ENCODE results near the gene OR2D2. TPM values are rescaled to one million over a fixed set of nuclear protein-coding genes. Genes with fewer than 3 reads are reported as not detected.
"Not testable (repeated sequence)": the region's sequence is repeated elsewhere in the genome, so short reads cannot be mapped to it uniquely, and the experiment has no call there.

OR2D2 gene
- total RNA-seq, result not detected

GRCh38 chr11:6892400-6892799 is at the start of gene OR2D2:
TSS of gene OR2D2 (minus strand) at chr11:6892500. CDS start at chr11:6892500, 0 bp downstream.
- no peak for DNase-seq

GRCh38 chr11:6941970-6942369 is 49.7 kb upstream of the OR2D2 start:
- no peak for DNase-seq

GRCh38 chr11:6932145-6932544 is 39.8 kb upstream of the OR2D2 start:
- DNase-seq, result no peak

- no peak for DNase-seq
These were observed 38.9 kb upstream of the OR2D2 start for GRCh38 chr11:6931146-6931713.

- no peak for DNase-seq
These were observed 36.6 kb upstream of the OR2D2 start for GRCh38 chr11:6928916-6929315.

GRCh38 chr11:6927030-6927617 is 34.8 kb upstream of the OR2D2 start:
- no peak for DNase-seq

- peak; percentile 82 for DNase-seq
These were observed 34.1 kb upstream of the OR2D2 start, which contains the start of gene ZNF215 for GRCh38 chr11:6926208-6927029. TSS of gene ZNF215 (plus strand) at chr11:6926426. CDS start at chr11:6932273, 5,847 bp downstream.

GRCh38 chr11:6925636-6926207 is 33.4 kb upstream of the OR2D2 start:
- peak; percentile 1 for DNase-seq

- DNase-seq, result no peak
These were observed 32.8 kb upstream of the OR2D2 start for GRCh38 chr11:6925007-6925577.

GRCh38 chr11:6920702-6921101 is 28.4 kb upstream of the OR2D2 start, which contains the start of gene OR2D3:
TSS of gene OR2D3 (plus strand) at chr11:6921002. CDS start at chr11:6921002, 0 bp downstream.
- no peak for DNase-seq

GRCh38 chr11:6919698-6920097 is 27.4 kb upstream of the OR2D2 start:
- DNase-seq, result no peak

GRCh38 chr11:6911948-6912347 is 19.6 kb upstream of the OR2D2 start:
- no peak for DNase-seq

- no peak for DNase-seq
These were observed 19.1 kb upstream of the OR2D2 start for GRCh38 chr11:6911378-6911777.

GRCh38 chr11:6904804-6905203 is 12.5 kb upstream of the OR2D2 start:
- DNase-seq, result not testable (repeated sequence)

- DNase-seq, result no peak
These were observed 8.2 kb upstream of the OR2D2 start for GRCh38 chr11:6900327-6900999.

- DNase-seq, result no peak
These were observed 6.6 kb upstream of the OR2D2 start for GRCh38 chr11:6898911-6899310.

GRCh38 chr11:6895010-6895409 is 2.7 kb upstream of the OR2D2 start:
- no peak for DNase-seq

- no peak for DNase-seq
These were observed 1.8 kb upstream of the OR2D2 start for GRCh38 chr11:6894097-6894496.

GRCh38 chr11:6889835-6890234 is 2.5 kb downstream of the OR2D2 start:
- DNase-seq, result no peak

- no peak for DNase-seq
These were observed 3.5 kb downstream of the OR2D2 start for GRCh38 chr11:6888830-6889229.

GRCh38 chr11:6887711-6888110 is 4.6 kb downstream of the OR2D2 start:
- not testable (repeated sequence) for DNase-seq

GRCh38 chr11:6882751-6883150 is 9.5 kb downstream of the OR2D2 start:
- DNase-seq, result no peak
